GM18526 (cell line): ENCODE measurements around the gene FAM13A.

Experiments used
- POLR2A ChIP-seq: IDR thresholded peaks from 3 replicates; pipeline ENCODE4 v1.6.1; 2011; ENCODE audit not compliant: insufficient read length; ENCODE audit errors: extremely low read depth

Gene FAM13A

GRCh38 chr4:88753658-88754571 lies 303.1 kb downstream of the FAM13A start:
- no peak for TF ChIP-seq POLR2A

DNA sequence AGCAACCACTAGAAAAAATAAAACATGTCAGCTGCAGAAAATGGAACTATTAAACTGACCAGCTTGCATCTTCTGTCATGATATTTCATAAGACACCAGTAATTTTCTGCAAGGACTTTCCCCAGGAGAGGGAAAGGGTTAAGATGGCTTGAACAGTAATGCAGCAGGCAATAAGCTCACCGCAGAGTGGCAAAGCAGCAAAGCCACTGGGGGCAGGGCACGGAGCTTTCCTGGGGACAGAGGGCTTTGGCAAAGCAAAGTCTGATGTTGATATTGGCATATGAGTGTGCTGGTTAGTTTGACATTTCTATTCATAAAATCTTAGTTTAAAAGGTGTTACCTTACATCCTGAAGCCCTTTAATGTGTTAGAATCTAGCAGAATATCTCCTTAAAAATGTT lies 304.2 kb downstream of the FAM13A start:
- TF ChIP-seq POLR2A, result no peak

DNA sequence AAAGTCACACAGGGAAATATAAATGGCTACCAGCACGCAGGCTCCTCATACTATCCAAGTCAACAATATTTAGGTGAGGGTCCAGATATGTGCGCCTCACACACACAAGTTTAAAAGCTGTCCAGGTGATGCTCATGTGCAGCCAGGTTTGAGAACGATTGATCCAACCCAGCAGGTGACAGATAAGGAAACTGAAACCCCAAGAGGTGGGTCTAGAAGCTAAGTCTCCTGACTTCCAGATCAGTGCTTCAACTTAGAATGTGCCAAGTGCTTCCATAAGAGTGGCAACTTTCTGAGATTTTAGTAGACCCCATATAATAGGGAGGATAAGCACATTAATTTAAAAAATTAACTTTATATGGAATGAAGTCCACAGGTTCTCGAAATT lies 304.9 kb downstream of the FAM13A start:
- no peak for TF ChIP-seq POLR2A

DNA sequence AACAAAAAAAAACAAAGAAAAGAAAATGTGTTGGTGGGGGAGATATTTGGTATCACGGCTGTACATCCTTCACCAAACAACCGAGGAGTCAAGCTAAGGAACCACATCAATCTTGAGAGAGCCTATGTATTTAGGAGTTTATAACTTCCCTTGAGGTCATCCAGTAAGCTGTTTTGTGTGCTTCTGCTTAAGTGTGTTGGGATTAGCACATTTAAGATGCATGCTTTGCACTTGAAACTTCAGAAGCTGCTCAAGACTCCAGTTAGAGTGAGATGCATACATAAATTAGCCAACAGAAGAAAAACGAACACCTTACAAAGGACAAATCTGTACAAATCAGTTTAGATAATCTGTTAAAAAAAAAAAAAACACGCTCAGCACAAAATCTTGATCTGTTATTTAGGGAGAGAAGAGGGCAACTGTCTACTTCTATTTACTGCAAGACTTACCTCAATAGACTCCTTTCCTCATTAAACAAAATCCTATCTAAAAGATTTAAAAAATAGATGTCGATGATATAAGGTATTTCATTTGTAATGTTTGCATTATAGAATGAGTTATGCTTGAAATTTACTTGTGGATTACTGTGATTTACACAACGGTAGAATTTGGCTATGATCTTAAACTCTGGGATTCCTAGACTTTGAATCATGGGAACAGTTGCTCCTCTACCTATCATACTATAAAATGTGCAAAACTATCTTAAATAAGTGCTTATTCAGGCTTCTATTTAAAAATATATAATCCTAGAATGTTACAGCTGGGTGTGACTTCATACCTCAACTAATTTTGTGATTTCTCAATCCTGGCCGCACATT lies 305.5 kb downstream of the FAM13A start:
- TF ChIP-seq POLR2A, result no peak

DNA sequence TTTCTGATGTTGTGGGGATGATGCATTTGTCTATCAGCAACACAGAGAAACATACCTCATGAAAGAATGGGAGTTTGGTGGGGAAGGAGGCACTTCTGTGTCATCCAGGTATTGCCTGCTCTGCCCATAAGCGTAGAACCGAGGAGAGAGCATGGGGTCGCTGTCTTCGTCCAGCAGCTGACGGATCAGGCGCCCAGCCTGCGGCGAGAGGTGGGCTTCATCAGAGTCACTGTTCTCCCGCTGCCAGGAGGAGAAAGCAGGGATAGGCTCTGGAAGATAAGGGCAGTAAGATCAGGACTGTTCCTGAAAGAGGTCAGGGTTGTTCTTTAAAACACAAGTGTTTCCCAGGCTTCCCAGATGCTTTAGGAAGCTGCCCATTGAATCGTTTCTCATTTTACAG lies 306.6 kb downstream of the FAM13A start:
- TF ChIP-seq POLR2A, result no peak

GRCh38 chr4:88747351-88747750 lies 309.6 kb downstream of the FAM13A start:
- no peak for TF ChIP-seq POLR2A

- TF ChIP-seq POLR2A, result no peak
Measured at GRCh38 chr4:88746206-88746605, 310.8 kb downstream of the FAM13A start.

DNA sequence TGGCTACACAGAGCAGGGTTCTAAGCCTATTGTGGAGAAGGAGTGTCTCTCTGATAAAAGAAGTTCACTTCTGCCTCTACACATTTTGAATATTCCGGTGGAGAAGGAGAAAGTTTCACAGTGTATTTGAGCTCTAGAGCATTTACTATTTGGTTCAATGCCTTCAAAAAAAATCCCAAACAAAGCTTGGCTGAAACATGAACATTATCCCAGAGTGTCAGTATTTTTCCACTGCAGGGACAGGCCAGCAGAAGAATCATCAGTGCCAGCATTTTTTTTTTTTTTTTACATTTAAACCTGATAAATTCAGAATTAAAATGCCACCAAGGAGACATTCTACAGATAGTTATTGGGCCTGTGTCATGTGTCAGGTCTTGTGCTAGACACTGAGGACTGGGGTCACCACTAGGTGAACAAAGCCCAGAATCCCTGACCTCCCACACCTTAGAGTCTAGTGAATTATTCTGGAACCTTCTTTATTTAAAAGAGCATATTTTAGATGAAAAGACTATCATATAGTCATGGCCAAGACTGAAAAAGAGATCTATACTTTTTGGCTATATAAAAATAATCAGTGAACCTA lies 311.3 kb downstream of the FAM13A start:
- no peak for TF ChIP-seq POLR2A

GRCh38 chr4:88745175-88745574 lies 311.8 kb downstream of the FAM13A start:
- no peak for TF ChIP-seq POLR2A

GRCh38 chr4:88744609-88745008 lies 312.4 kb downstream of the FAM13A start:
- no peak for TF ChIP-seq POLR2A

- no peak for TF ChIP-seq POLR2A
Measured at GRCh38 chr4:88743696-88744095, 313.3 kb downstream of the FAM13A start.

- TF ChIP-seq POLR2A, result no peak
Measured at GRCh38 chr4:88742561-88742960, 314.4 kb downstream of the FAM13A start.

- TF ChIP-seq POLR2A, result no peak
Measured at GRCh38 chr4:88738180-88738579, 318.8 kb downstream of the FAM13A start.

DNA sequence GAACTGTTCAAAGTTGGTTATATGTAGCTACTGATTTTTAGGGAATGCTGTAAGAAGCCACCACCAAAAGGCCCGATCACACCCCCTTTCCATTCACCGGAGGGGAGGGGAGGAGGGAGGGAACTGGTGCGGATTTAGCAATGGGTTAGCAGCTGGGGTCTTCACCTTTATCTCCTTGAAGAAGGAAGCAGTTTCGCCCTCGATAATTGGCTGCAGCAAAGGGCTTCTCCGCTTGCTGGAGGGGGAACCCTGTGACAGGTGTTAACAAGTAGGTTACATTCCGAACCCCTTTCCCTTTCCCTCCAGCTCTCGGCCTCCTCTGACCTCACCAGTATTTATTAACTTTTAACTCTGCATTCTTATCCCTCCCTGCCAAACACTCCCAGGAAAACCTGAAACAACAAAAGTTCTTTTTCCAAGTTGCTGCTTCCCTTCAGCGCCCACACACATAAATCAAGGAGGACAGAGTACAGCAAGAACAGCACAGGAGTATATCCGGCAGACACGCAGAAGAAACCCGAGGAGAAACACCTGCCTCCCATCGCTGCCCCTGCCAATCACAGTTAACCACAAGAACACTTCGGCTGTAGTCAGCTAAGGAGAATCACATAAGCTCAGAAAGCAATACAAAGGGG lies 319.6 kb downstream of the FAM13A start:
- no peak for TF ChIP-seq POLR2A

- no peak for TF ChIP-seq POLR2A
Measured at GRCh38 chr4:88736264-88736663, 320.7 kb downstream of the FAM13A start.
